ENCODE measurements around the gene ADGB. TPM values are rescaled to one million over a fixed set of nuclear protein-coding genes. Genes with fewer than 3 reads are reported as not detected.

The ADGB gene
- total RNA-seq, 2 experiments from 2014 or later, result not detected

GRCh38 chr6:146701632-146702031 is 102.9 kb downstream of the ADGB start:
- Histone ChIP-seq H3K27me3 (ENCODE audit: control insufficient read depth in 1 of 2, insufficient read depth in 2 of 2, low read length in 2 of 2) (no peaks in the 10 kb centered on the region), H3K4me1 (ENCODE audit: insufficient read depth, low read length) (no peaks in the 10 kb centered on the region), H3K36me3 (ENCODE audit: insufficient read depth, low read length) (no peaks in the 10 kb centered on the region), H3K4me3 (ENCODE audit: low read length) (no peak overlapping the region), H3K27ac (ENCODE audit: low read depth in 1 of 2, low read length in 2 of 2) (no peak overlapping the region), H3K9me3 (ENCODE audit: control insufficient read depth in 1 of 2, insufficient read depth in 1 of 2, low read length in 2 of 2) (peaks cover 0 to 2% of the 10 kb centered on the region in 2 experiments)
- intact Hi-C loops (cut with DNase I, micrococcal nuclease), result loop anchor here (5.0 kb wide), 2 partner anchors 769 to 774 kb away; no protein-coding TSS in a partner anchor
- Mint-ChIP-seq H3K9me3 (no peaks in the 10 kb centered on the region), H3K4me1 (ENCODE audit: low read depth) (no peaks in the 10 kb centered on the region), H3K27ac (no peak overlapping the region), H3K27me3 (no peaks in the 10 kb centered on the region), H3K4me3 (no peak overlapping the region), H3K36me3 (ENCODE audit: low read depth) (no peaks in the 10 kb centered on the region)
- ChIA-PET POLR2A (no interaction called here), CTCF (no interaction called here)
- ATAC-seq (ENCODE audit: poor library complexity) (no peak), DNase-seq (no peak)
- TF ChIP-seq CTCF (IDR thresholded peaks at IDR 0.05), result no peak

GRCh38 chr6:146709036-146709622 is 110.4 kb downstream of the ADGB start:
- no peaks in the 10 kb centered on the region for H3K4me1 Mint-ChIP-seq (ENCODE audit: low read depth)
- no peak overlapping the region for H3K4me3 Mint-ChIP-seq
- ATAC-seq (ENCODE audit: poor library complexity) (no peak), DNase-seq (no peak)
- H3K27me3 Mint-ChIP-seq, result no peaks in the 10 kb centered on the region
- no peak overlapping the region for H3K4me3 ChIP-seq (ENCODE audit: low read length)
- H3K4me1 ChIP-seq (ENCODE audit: insufficient read depth, low read length), result no peaks in the 10 kb centered on the region
- no peaks in the 10 kb centered on the region for H3K27me3 ChIP-seq (ENCODE audit: control insufficient read depth in 1 of 2, insufficient read depth in 2 of 2, low read length in 2 of 2)
- no peaks in the 10 kb centered on the region for H3K9me3 Mint-ChIP-seq
- POLR2A ChIA-PET, result no interaction called here
- no peak overlapping the region for H3K27ac Mint-ChIP-seq
- intact Hi-C loops (cut with DNase I, micrococcal nuclease), result no loop called here
- no peak overlapping the region for H3K27ac ChIP-seq (ENCODE audit: low read depth in 1 of 2, low read length in 2 of 2)
- CTCF ChIA-PET, result no interaction called here
- H3K36me3 ChIP-seq (ENCODE audit: insufficient read depth, low read length), result no peaks in the 10 kb centered on the region
- TF ChIP-seq CTCF (IDR thresholded peaks at IDR 0.05), result no peak
- H3K9me3 ChIP-seq (ENCODE audit: control insufficient read depth in 1 of 2, insufficient read depth in 1 of 2, low read length in 2 of 2), result peaks cover 0 to 2% of the 10 kb centered on the region in 2 experiments
- H3K36me3 Mint-ChIP-seq (ENCODE audit: low read depth), result no peaks in the 10 kb centered on the region

- Mint-ChIP-seq H3K27me3 (peaks cover 4% of the 10 kb centered on the region), H3K27ac (no peak overlapping the region), H3K4me1 (ENCODE audit: low read depth) (no peaks in the 10 kb centered on the region), H3K9me3 (no peaks in the 10 kb centered on the region), H3K4me3 (no peak overlapping the region), H3K36me3 (ENCODE audit: low read depth) (no peaks in the 10 kb centered on the region)
- CTCF ChIA-PET, result no interaction called here
- no peak for DNase-seq
- intact Hi-C loops (cut with DNase I, micrococcal nuclease), result no loop called here
- Histone ChIP-seq H3K4me3 (ENCODE audit: low read length) (no peak overlapping the region), H3K27ac (ENCODE audit: low read depth in 1 of 2, low read length in 2 of 2) (no peak overlapping the region), H3K27me3 (ENCODE audit: control insufficient read depth in 1 of 2, insufficient read depth in 2 of 2, low read length in 2 of 2) (no peaks in the 10 kb centered on the region), H3K4me1 (ENCODE audit: insufficient read depth, low read length) (no peaks in the 10 kb centered on the region), H3K36me3 (ENCODE audit: insufficient read depth, low read length) (no peaks in the 10 kb centered on the region), H3K9me3 (ENCODE audit: control insufficient read depth in 1 of 2, insufficient read depth in 1 of 2, low read length in 2 of 2) (no peaks in the 10 kb centered on the region)
- ATAC-seq (ENCODE audit: poor library complexity), result no peak
- no peak for TF ChIP-seq CTCF (IDR thresholded peaks at IDR 0.05)
- POLR2A ChIA-PET, result no interaction called here
These were observed 120.6 kb downstream of the ADGB start for GRCh38 chr6:146719387-146719786.
